Right lobe of liver (tissue), 4 donors: ENCODE measurements around the gene TTC23.

ENCODE experiments used
- CTCF ChIP-seq, 4 donors: fragments of 200-600 bp in 3 of 4; fragments of 450-650 bp in 1 of 4; IDR thresholded peaks; one replicate each; pipeline versions ENCODE4 v1.5.1 to v1.8.0; 2016 to 2022; ENCODE audit warnings: antibody characterized with exemption in 4 of 4, mild to moderate bottlenecking in 2 of 4
- POLR2A ChIP-seq: fragments of 450-650 bp; IDR thresholded peaks from one replicate; pipeline ENCODE4 v1.6.1; 2017; ENCODE audit warnings: antibody characterized with exemption, mild to moderate bottlenecking
- donor health status: DM: no; HTN: no; CAD: no.
- donor health status: DM: no; HTN: no; CAD: no.
- donor health status: DM: no; HTN: yes; CAD: no.

DNA sequence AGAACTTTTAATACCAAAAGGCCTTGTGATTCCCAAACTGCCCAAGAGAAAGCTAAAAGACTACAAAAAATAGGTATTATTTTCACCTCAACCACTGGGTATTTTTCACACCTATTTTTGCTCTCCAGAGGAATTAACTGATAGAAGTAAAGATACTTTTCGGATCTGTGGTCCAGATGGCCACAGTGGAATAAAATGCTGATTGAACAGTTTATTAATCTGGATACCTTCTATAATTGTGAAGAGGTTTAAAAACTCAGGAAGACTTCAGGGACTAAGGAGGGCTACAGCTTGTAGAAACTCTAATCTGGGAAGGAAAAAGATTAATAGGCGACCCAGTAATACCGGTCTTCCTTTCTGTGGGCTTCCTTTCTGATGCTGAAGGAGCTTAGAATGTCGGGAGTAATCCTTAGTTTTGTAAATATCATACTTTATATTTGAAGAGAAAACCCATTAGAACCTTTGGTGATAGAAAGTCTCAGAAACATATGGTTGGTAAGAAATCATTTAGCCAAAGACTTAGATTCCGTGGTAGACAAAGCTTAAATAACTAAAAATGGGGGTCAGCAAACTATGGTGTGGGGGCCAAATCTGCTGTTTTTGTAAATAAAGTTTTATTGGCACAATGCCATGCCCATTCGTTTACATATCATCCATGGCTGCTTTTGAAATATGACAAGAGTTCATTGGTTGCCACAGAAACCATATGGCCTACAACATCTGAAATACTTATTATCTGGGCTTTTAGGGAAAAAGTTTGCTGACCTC, 47.8 kb downstream of the TTC23 start:
- no peak for TF ChIP-seq POLR2A
- TF ChIP-seq CTCF (IDR thresholded peaks at IDR 0.05) = no peak
